Keratinocyte (primary cell): Measurements from ENCODE around the gene TAOK1. TPM values are rescaled to one million over a fixed set of nuclear protein-coding genes. Genes with fewer than 3 reads are reported as not detected.

Experiments
- DNase-seq: peaks from one replicate; pipeline ENCODE4 v3.0.0-alpha.2; 2011; ENCODE audit warnings: low read depth, missing footprints, low spot score
- FAIRE-seq: peaks from 2 replicates; lab custom pipeline; 2011; peaks lifted over from hg19 to GRCh38; lab: Jason Lieb, UNC
- H2AFZ ChIP-seq: 2 replicates; pipeline ENCODE4 v1.6.0; 2012; ENCODE audit warnings: low read length, control low read depth, inconsistent platforms; ENCODE audit not compliant: control insufficient read depth
- H3K27ac ChIP-seq: 2 replicates; pipeline ENCODE4 v1.5.1; 2011; ENCODE audit warnings: low read length; ENCODE audit not compliant: control insufficient read depth, insufficient read depth
- H3K27me3 ChIP-seq: 3 replicates; pipeline ENCODE4 v1.6.0; 2011; ENCODE audit warnings: low read length; ENCODE audit not compliant: control insufficient read depth, insufficient read depth; ENCODE audit errors: extremely low read depth
- H3K36me3 ChIP-seq, 2 experiments: 2 replicates in 1 of 2; 3 replicates in 1 of 2; pipeline ENCODE4 v1.5.1; 2011; ENCODE audit warnings: low read length in 2 of 2, mild to moderate bottlenecking in 1 of 2; ENCODE audit not compliant: control insufficient read depth in 2 of 2, insufficient read depth in 2 of 2; ENCODE audit errors: extremely low read depth in 1 of 2
- H3K4me1 ChIP-seq: 3 replicates; pipeline ENCODE4 v1.5.1; 2011; ENCODE audit warnings: low read length; ENCODE audit not compliant: control insufficient read depth, insufficient read depth; ENCODE audit errors: extremely low read depth
- H3K4me2 ChIP-seq: 3 replicates; pipeline ENCODE4 v1.6.0; 2011; ENCODE audit warnings: low read depth, low read length; ENCODE audit not compliant: control insufficient read depth, insufficient read depth; ENCODE audit errors: extremely low read depth
- H3K4me3 ChIP-seq, 3 experiments: fragments of 200-600 bp in 1 of 3; sonication (generic) in 1 of 3; 2 replicates in 2 of 3; 3 replicates in 1 of 3; pipeline ENCODE4 v1.5.1; 2011 to 2016; ENCODE audit warnings: low read length in 3 of 3, mild to moderate bottlenecking in 3 of 3, control low read depth in 2 of 3, inconsistent platforms in 1 of 3, low read depth in 1 of 3, mixed read lengths in 1 of 3, mixed run types in 1 of 3, moderate library complexity in 1 of 3; ENCODE audit not compliant: control insufficient read depth in 2 of 3, insufficient read depth in 2 of 3; ENCODE audit errors: extremely low read depth in 1 of 3
- H3K79me2 ChIP-seq: 2 replicates; pipeline ENCODE4 v1.6.0; 2012; ENCODE audit warnings: low read length; ENCODE audit not compliant: control insufficient read depth, insufficient read depth
- H3K9ac ChIP-seq: 3 replicates; pipeline ENCODE4 v1.6.0; 2011; ENCODE audit warnings: low read length; ENCODE audit not compliant: control insufficient read depth, insufficient read depth; ENCODE audit errors: extremely low read depth
- H3K9me1 ChIP-seq: 3 replicates; pipeline ENCODE4 v1.6.0; 2011; ENCODE audit warnings: low read length; ENCODE audit not compliant: control insufficient read depth, insufficient read depth; ENCODE audit errors: extremely low read depth
- H3K9me3 ChIP-seq: 2 replicates; pipeline ENCODE4 v1.5.1; 2012; ENCODE audit warnings: low read depth, low read length; ENCODE audit not compliant: control insufficient read depth
- H4K20me1 ChIP-seq: 3 replicates; pipeline ENCODE4 v1.6.0; 2011; ENCODE audit warnings: low read length; ENCODE audit not compliant: control insufficient read depth, insufficient read depth; ENCODE audit errors: extremely low read depth
- CTCF ChIP-seq, 3 experiments: IDR thresholded peaks in 1 of 3; conservative IDR thresholded peaks in 1 of 3; optimal IDR thresholded peaks in 1 of 3; 2 replicates in 2 of 3; 3 replicates in 1 of 3; pipeline versions ENCODE3 to v1.5.1; 2011; ENCODE audit warnings: low read length in 3 of 3, mild to moderate bottlenecking in 3 of 3, moderate library complexity in 2 of 3, control low read depth in 1 of 3, inconsistent platforms in 1 of 3; ENCODE audit not compliant: insufficient read depth in 2 of 3; ENCODE audit errors: extremely low read depth in 1 of 3
- EZH2 ChIP-seq: IDR thresholded peaks from one replicate; pipeline ENCODE4 v1.6.1; 2012; ENCODE audit warnings: inconsistent platforms, mild to moderate bottlenecking, low read length, moderate library complexity
- dilution Hi-C: fragments of 300-500 bp; cut with MboI; formaldehyde crosslinking; loops from one replicate; pipeline ENCODE4 v1.7.0; 2020; ENCODE audit warnings: low sequenced_read_pairs; ENCODE audit not compliant: extremely low pct_ligation_motif_present
- polyA plus RNA-seq, 5 experiments: library from polyadenylated mRNA; depleted of rRNA in 3 of 5; stranded (reverse) in 3 of 5; stranded (forward) in 1 of 5; unstranded in 1 of 5; fragments of >200 nt; gene quantifications; 1 replicate in 1 of 5; 2 replicates in 3 of 5; 3 replicates in 1 of 5; pipeline versions ENCODE4 v1.2.1 to v1.2.3, GENCODE V29; 2011 to 2012; ENCODE audit warnings: missing spikeins in 2 of 5, low read depth in 1 of 5, low replicate concordance in 1 of 5

Gene TAOK1
- polyA plus RNA-seq, 1 donor (not counting 4 experiments of a cell fraction or from before 2014, with no cell fraction given), result 26.7 TPM

GRCh38 chr17:29449865-29450671, 59.9 kb downstream of the TAOK1 start:
- Histone ChIP-seq H3K4me3 (no peak overlapping the region), H3K4me2 (no peak overlapping the region), H3K4me1 (no peaks in the 10 kb centered on the region), H3K9ac (no peak overlapping the region), H3K27me3 (no peaks in the 10 kb centered on the region), H3K9me3 (no peaks in the 10 kb centered on the region), H3K79me2 (peaks cover 75% of the 10 kb centered on the region), H2AFZ (no peak overlapping the region), H4K20me1 (peaks cover 3% of the 10 kb centered on the region), H3K9me1 (no peaks in the 10 kb centered on the region), H3K27ac (no peak overlapping the region), H3K36me3 (peaks cover 0 to 3% of the 10 kb centered on the region in 2 experiments)
- no peak for TF ChIP-seq EZH2
- TF ChIP-seq CTCF (optimal IDR thresholded peaks at IDR 0.05 in 1 of 3, IDR thresholded peaks at IDR 0.05 in 1 of 3, conservative IDR thresholded peaks at IDR 0.05 in 1 of 3; ENCODE audit: extremely low read depth in 1 of 3, insufficient read depth in 2 of 3, low read length in 3 of 3), result no peak
- no peak for DNase-seq
- no peak for FAIRE-seq
- dilution Hi-C loops, result no loop called here

GRCh38 chr17:29451121-29451742, 61.1 kb downstream of the TAOK1 start:
- Histone ChIP-seq H3K27ac (no peak overlapping the region), H2AFZ (no peak overlapping the region), H3K4me3 (no peak overlapping the region), H3K36me3 (peaks cover 0 to 3% of the 10 kb centered on the region in 2 experiments), H3K27me3 (no peaks in the 10 kb centered on the region), H4K20me1 (peaks cover 2% of the 10 kb centered on the region), H3K4me2 (no peak overlapping the region), H3K9me3 (no peaks in the 10 kb centered on the region), H3K9me1 (no peaks in the 10 kb centered on the region), H3K9ac (no peak overlapping the region), H3K4me1 (no peaks in the 10 kb centered on the region), H3K79me2 (peaks cover 75% of the 10 kb centered on the region)
- dilution Hi-C loops, result no loop called here
- TF ChIP-seq CTCF (optimal IDR thresholded peaks at IDR 0.05 in 1 of 3, IDR thresholded peaks at IDR 0.05 in 1 of 3, conservative IDR thresholded peaks at IDR 0.05 in 1 of 3; ENCODE audit: extremely low read depth in 1 of 3, insufficient read depth in 2 of 3, low read length in 3 of 3) (no peak), EZH2 (no peak)
- DNase-seq, result no peak
- FAIRE-seq, result no peak
